ENCODE data around the gene CCNY.

CCNY gene

GRCh38 chr10:35588836-35589235 lies 252.5 kb downstream of the CCNY start:
- no peak for FAIRE-seq
- no peak for DNase-seq (ENCODE audit: extremely low spot score, insufficient read length, low read depth)

- DNase-seq (ENCODE audit: extremely low spot score, insufficient read length, low read depth) = no peak
These were observed 256.1 kb downstream of the CCNY start for GRCh38 chr10:35592441-35592840.

GRCh38 chr10:35594115-35595079 lies 258.1 kb downstream of the CCNY start:
- DNase-seq (ENCODE audit: extremely low spot score, insufficient read length, low read depth) (no peak), FAIRE-seq (no peak)

More at GRCh38 chr10:35592441-35592840, 256.1 kb downstream of the CCNY start:
- no peak for FAIRE-seq

GRCh38 chr10:35595106-35595505 lies 258.8 kb downstream of the CCNY start:
- DNase-seq (ENCODE audit: extremely low spot score, insufficient read length, low read depth) (no peak), FAIRE-seq (no peak)

GRCh38 chr10:35598379-35598778 lies 262.1 kb downstream of the CCNY start:
- DNase-seq (ENCODE audit: extremely low spot score, insufficient read length, low read depth) (no peak), FAIRE-seq (no peak)

GRCh38 chr10:35600193-35600592 lies 263.9 kb downstream of the CCNY start:
- DNase-seq (ENCODE audit: extremely low spot score, insufficient read length, low read depth) (no peak), FAIRE-seq (no peak)

GRCh38 chr10:35605191-35605590 lies 268.9 kb downstream of the CCNY start, which contains the start of gene GJD4:
Gene GJD4 (plus strand): TSS chr10:35605341. CDS start chr10:35605568, 227 bp downstream.
- FAIRE-seq (no peak), DNase-seq (ENCODE audit: extremely low spot score, insufficient read length, low read depth) (no peak)

- no peak for FAIRE-seq
- no peak for DNase-seq (ENCODE audit: extremely low spot score, insufficient read length, low read depth)
These were observed 270.1 kb downstream of the CCNY start for GRCh38 chr10:35606430-35606829.

GRCh38 chr10:35607475-35608327 lies 271.4 kb downstream of the CCNY start:
- no peak for DNase-seq (ENCODE audit: extremely low spot score, insufficient read length, low read depth)

GRCh38 chr10:35608328-35608672 lies 272.0 kb downstream of the CCNY start:
- DNase-seq (ENCODE audit: extremely low spot score, insufficient read length, low read depth) = no peak
- no peak for FAIRE-seq

More at GRCh38 chr10:35607475-35608327, 271.4 kb downstream of the CCNY start:
- no peak for FAIRE-seq

- FAIRE-seq = no peak
These were observed 275.4 kb downstream of the CCNY start for GRCh38 chr10:35611750-35612149.

GRCh38 chr10:35612385-35613106 lies 276.2 kb downstream of the CCNY start:
- DNase-seq (ENCODE audit: extremely low spot score, insufficient read length, low read depth) (no peak), FAIRE-seq (no peak)

More at GRCh38 chr10:35611750-35612149, 275.4 kb downstream of the CCNY start:
- no peak for DNase-seq (ENCODE audit: extremely low spot score, insufficient read length, low read depth)

- DNase-seq (ENCODE audit: extremely low spot score, insufficient read length, low read depth) (no peak), FAIRE-seq (no peak)
These were observed 276.8 kb downstream of the CCNY start for GRCh38 chr10:35613107-35613440.

- DNase-seq (ENCODE audit: extremely low spot score, insufficient read length, low read depth) (no peak), FAIRE-seq (no peak)
These were observed 277.4 kb downstream of the CCNY start for GRCh38 chr10:35613597-35614226.

- no peak for DNase-seq (ENCODE audit: extremely low spot score, insufficient read length, low read depth)
- no peak for FAIRE-seq
These were observed 278.0 kb downstream of the CCNY start for GRCh38 chr10:35614312-35614711.

All from GM18507 (cell line).